WTC11 (cell line): Measurements from ENCODE around the gene SLAMF1. TPM values are rescaled to one million over a fixed set of nuclear protein-coding genes. Genes with fewer than 3 reads are reported as not detected.

Source experiments
- ATAC-seq: fragments of 200-7000 bp; cut with Tn5 transposase; 2 replicates; pipeline ENCODE4 v1.10.0; 2021; ENCODE audit warnings: mild to moderate bottlenecking, moderate library complexity
- CTCF ChIA-PET: fragments of 300-600 bp; sonication (Branson Sonifier 250); formaldehyde crosslinking; loops from one replicate; lab custom pipeline; 2021; ENCODE audit warnings: antibody characterized with exemption; lab: Charles Lee
- POLR2A ChIA-PET: fragments of 350-600 bp; sonication (Branson Sonifier 250); formaldehyde crosslinking; loops from one replicate; lab custom pipeline; 2021; ENCODE audit warnings: antibody characterized with exemption; lab: Charles Lee
- DNase-seq: peaks from one replicate; pipeline ENCODE4 v3.0.0; 2021; ENCODE audit warnings: low spot score
- H3K27ac Mint-ChIP-seq: 2 replicates; pipeline ENCODE4 v1.8.0; 2021; ENCODE audit warnings: mixed read lengths
- H3K27me3 Mint-ChIP-seq: 2 replicates; pipeline ENCODE4 v1.8.0; 2021; ENCODE audit warnings: low read depth, mild to moderate bottlenecking, moderate library complexity, mixed read lengths
- H3K36me3 Mint-ChIP-seq: 2 replicates; pipeline ENCODE4 v1.8.0; 2021; ENCODE audit warnings: mixed read lengths
- H3K4me1 Mint-ChIP-seq: 2 replicates; pipeline ENCODE4 v1.8.0; 2022; ENCODE audit warnings: mixed read lengths
- H3K4me3 Mint-ChIP-seq: 2 replicates; pipeline ENCODE4 v1.8.0; 2021; ENCODE audit warnings: mild to moderate bottlenecking, moderate library complexity, mixed read lengths
- H3K9me3 Mint-ChIP-seq: 2 replicates; pipeline ENCODE4 v1.8.0; 2021; ENCODE audit warnings: mixed read lengths
- AFF4 ChIP-seq: sonication (generic); formaldehyde crosslinking; IDR thresholded peaks from 2 replicates; pipeline ENCODE4 v1.8.1; 2023; ENCODE audit warnings: mild to moderate bottlenecking, missing genetic modification reagents, borderline replicate concordance
- CTCF ChIP-seq: fragments of 200-600 bp; IDR thresholded peaks from 2 replicates; pipeline ENCODE4 v1.8.0; 2022; ENCODE audit warnings: antibody characterized with exemption
- E2F5 ChIP-seq: sonication (generic); formaldehyde crosslinking; IDR thresholded peaks from 2 replicates; pipeline ENCODE4 v1.8.1; 2022; ENCODE audit warnings: mild to moderate bottlenecking, moderate library complexity, missing genetic modification reagents
- FOXP1 ChIP-seq: sonication (generic); formaldehyde crosslinking; IDR thresholded peaks from 2 replicates; pipeline ENCODE4 v1.8.0; 2022; ENCODE audit warnings: missing genetic modification reagents, mild to moderate bottlenecking, moderate library complexity, borderline replicate concordance
- SMAD3 ChIP-seq: sonication (generic); formaldehyde crosslinking; IDR thresholded peaks from 2 replicates; pipeline ENCODE4 v1.8.0; 2022; ENCODE audit warnings: missing genetic modification reagents, mild to moderate bottlenecking, borderline replicate concordance
- ZNF281 ChIP-seq: sonication (generic); formaldehyde crosslinking; IDR thresholded peaks from 2 replicates; pipeline ENCODE4 v1.8.0; 2023; ENCODE audit warnings: mild to moderate bottlenecking, missing genetic modification reagents
- ZNF512 ChIP-seq: sonication (generic); formaldehyde crosslinking; IDR thresholded peaks from 2 replicates; pipeline ENCODE4 v1.8.1; 2022; ENCODE audit warnings: missing genetic modification reagents, borderline replicate concordance
- total RNA-seq: library from RNA; stranded (reverse); gene quantifications from 3 replicates; pipeline ENCODE4 v1.2.3, GENCODE V29; 2021
- TF ChIP-seq, protein P1 (sequence below): sonication (generic); formaldehyde crosslinking; IDR thresholded peaks from 2 replicates; pipeline ENCODE4 v1.8.0; 2022; ENCODE audit warnings: mild to moderate bottlenecking, missing genetic modification reagents

Gene SLAMF1
- total RNA-seq, 1 experiment from 2014 or later, result 0.15 TPM

DNA sequence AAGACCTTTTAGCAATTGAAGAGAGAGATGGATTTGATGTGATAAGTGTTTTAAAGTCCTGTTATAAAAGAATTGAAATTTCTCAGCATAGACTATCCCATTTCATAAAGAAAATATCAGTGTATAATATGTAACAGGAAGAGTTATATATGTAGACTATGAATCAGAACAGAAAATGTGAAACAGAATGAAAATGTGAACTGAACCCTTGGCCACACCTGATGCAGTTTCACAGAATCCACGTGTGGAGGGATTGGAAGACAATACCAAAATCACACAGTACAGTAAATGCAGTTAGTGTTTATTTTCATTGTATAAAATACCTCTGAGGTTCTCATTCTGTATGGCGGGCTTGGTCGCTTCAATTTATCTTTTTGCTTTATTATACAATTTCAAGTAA lies 9.9 kb upstream of the SLAMF1 start (continued):
- no peak for TF ChIP-seq AFF4 (CRISPR knock-in tag)
- TF ChIP-seq E2F5 (CRISPR knock-in tag), result no peak
- no peak for TF ChIP-seq ZNF512 (CRISPR knock-in tag)
- TF ChIP-seq CTCF, result no peak
- TF ChIP-seq, protein P1, sequence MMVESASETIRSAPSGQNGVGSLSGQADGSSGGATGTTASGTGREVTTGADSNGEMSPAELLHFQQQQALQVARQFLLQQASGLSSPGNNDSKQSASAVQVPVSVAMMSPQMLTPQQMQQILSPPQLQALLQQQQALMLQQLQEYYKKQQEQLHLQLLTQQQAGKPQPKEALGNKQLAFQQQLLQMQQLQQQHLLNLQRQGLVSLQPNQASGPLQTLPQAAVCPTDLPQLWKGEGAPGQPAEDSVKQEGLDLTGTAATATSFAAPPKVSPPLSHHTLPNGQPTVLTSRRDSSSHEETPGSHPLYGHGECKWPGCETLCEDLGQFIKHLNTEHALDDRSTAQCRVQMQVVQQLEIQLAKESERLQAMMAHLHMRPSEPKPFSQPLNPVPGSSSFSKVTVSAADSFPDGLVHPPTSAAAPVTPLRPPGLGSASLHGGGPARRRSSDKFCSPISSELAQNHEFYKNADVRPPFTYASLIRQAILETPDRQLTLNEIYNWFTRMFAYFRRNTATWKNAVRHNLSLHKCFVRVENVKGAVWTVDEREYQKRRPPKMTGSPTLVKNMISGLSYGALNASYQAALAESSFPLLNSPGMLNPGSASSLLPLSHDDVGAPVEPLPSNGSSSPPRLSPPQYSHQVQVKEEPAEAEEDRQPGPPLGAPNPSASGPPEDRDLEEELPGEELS (CRISPR knock-in tag), result no peak

DNA sequence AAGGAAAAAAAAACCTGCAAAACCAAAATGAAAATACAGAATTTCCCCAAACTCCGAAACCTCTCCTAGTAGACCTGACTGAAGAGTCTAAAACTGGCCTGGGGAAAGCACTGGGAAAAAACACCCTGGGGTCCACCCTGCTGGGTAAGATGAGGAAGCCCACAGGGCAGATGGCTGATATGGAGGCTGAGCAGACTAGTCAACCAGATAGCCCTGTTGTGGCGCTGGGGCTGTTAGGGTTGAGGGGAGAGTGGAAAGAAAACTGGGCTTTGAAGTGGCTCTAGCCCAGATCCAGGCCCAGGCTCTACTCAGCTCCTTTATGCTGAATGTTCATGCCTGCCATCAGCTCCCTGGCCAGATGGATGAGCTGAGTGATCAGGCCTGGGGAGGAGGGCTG lies 6.8 kb upstream of the SLAMF1 start:
- DNase-seq (no peak), ATAC-seq (no peak)
- H3K9me3 Mint-ChIP-seq, result peaks cover 8% of the 10 kb centered on the region
- CTCF ChIA-PET, result no interaction called here
- peaks cover 62% of the 10 kb centered on the region for H3K4me1 Mint-ChIP-seq
- peaks cover 4% of the 10 kb centered on the region; the same call in 1 of the 2 replicates for H3K36me3 Mint-ChIP-seq
- peak overlapping the region; percentile 98 for H3K27ac Mint-ChIP-seq
- TF ChIP-seq ZNF281 (CRISPR knock-in tag), result no peak
- TF ChIP-seq AFF4 (CRISPR knock-in tag), result no peak
- TF ChIP-seq SMAD3, result 0 out of 2 replicates have a peak, but pooled peaks have one; percentile 27
- peak; percentile 62; the same call in 1 of the 2 replicates for TF ChIP-seq ZNF512 (CRISPR knock-in tag)
- no peak for TF ChIP-seq FOXP1 (CRISPR knock-in tag)
- TF ChIP-seq, all 79 proteins: peak for 2
- H3K27me3 Mint-ChIP-seq, result peaks cover 6% of the 10 kb centered on the region; the same call in 1 of the 2 replicates
- no peak overlapping the region for H3K4me3 Mint-ChIP-seq
- POLR2A ChIA-PET, result no interaction called here
